OCI-LY3 (cell line): Measurements from ENCODE around the gene MAGI2.

Experiments used
- H2AFZ ChIP-seq: fragments of 200-600, 300-600 bp; shearing (Covaris generic); 2 replicates; pipeline ENCODE4 v1.6.0; 2014; ENCODE audit warnings: antibody characterized with exemption, low read depth, low read length
- H3K27ac ChIP-seq: fragments of 200-600, 300-600 bp; sonication (generic); 2 replicates; pipeline ENCODE4 v1.5.1; 2014; ENCODE audit warnings: mild to moderate bottlenecking, low read length, moderate library complexity, mixed read lengths
- H3K27me3 ChIP-seq: fragments of 200-600, 300-600 bp; sonication (generic); 2 replicates; pipeline ENCODE4 v1.6.1; 2014; ENCODE audit warnings: low read depth, low read length, mixed read lengths
- H3K36me3 ChIP-seq: fragments of 200-600, 300-600 bp; sonication (generic); replicated peaks from 2 replicates; pipeline ENCODE3; 2014; ENCODE audit warnings: low read depth, low read length, mixed read lengths
- H3K4me1 ChIP-seq: fragments of 300-600, 200-600 bp; sonication (generic); 2 replicates; pipeline ENCODE4 v1.6.1; 2014; ENCODE audit warnings: low read length, mixed read lengths
- H3K4me2 ChIP-seq: fragments of 200-600, 300-600 bp; sonication (generic); 2 replicates; pipeline ENCODE4 v1.6.1; 2014; ENCODE audit warnings: low read length, mixed read lengths
- H3K4me3 ChIP-seq: fragments of 300-600, 200-600 bp; sonication (generic); 2 replicates; pipeline ENCODE4 v1.5.1; 2014; ENCODE audit warnings: antibody characterized with exemption, mild to moderate bottlenecking, low read length, moderate library complexity
- H3K79me2 ChIP-seq: fragments of 300-600, 200-600 bp; shearing (Covaris generic); 2 replicates; pipeline ENCODE4 v1.6.1; 2014; ENCODE audit warnings: mild to moderate bottlenecking, low read length, mixed read lengths
- H3K9ac ChIP-seq: fragments of 300-600, 200-600 bp; shearing (Covaris generic); 2 replicates; pipeline ENCODE4 v1.6.0; 2014; ENCODE audit warnings: mild to moderate bottlenecking, low read length, moderate library complexity
- H3K9me3 ChIP-seq: fragments of 200-600, 300-600 bp; shearing (Covaris generic); 2 replicates; pipeline ENCODE4 v1.6.1; 2014; ENCODE audit warnings: low read length, mixed read lengths; ENCODE audit not compliant: insufficient read depth
- H4K20me1 ChIP-seq: fragments of 200-600, 300-600 bp; sonication (generic); 2 replicates; pipeline ENCODE4 v1.6.1; 2016; ENCODE audit warnings: low read length, mixed read lengths; ENCODE audit not compliant: insufficient read depth
- CTCF ChIP-seq: fragments of 200-600, 300-600 bp; sonication (generic); IDR thresholded peaks from 2 replicates; pipeline ENCODE4 v1.5.1; 2014; ENCODE audit warnings: antibody characterized with exemption, low read length, low read depth
- EZH2phosphoT487 ChIP-seq: fragments of 200-600 bp; shearing (Covaris generic); IDR thresholded peaks from 2 replicates; pipeline ENCODE4 v1.6.1; 2018; ENCODE audit warnings: antibody characterized with exemption, mixed run types, low read depth

MAGI2 gene

GRCh38 chr7:78955329-78955728, 498.1 kb downstream of the MAGI2 start:
- no peaks in the 10 kb centered on the region for H3K36me3 ChIP-seq
- H3K4me1 ChIP-seq, result no peaks in the 10 kb centered on the region
- no peaks in the 10 kb centered on the region for H4K20me1 ChIP-seq
- H3K4me2 ChIP-seq, result no peak overlapping the region
- no peak overlapping the region for H3K27ac ChIP-seq
- no peak for TF ChIP-seq CTCF
- no peak for TF ChIP-seq EZH2phosphoT487
- no peaks in the 10 kb centered on the region for H3K9me3 ChIP-seq
- no peaks in the 10 kb centered on the region for H3K79me2 ChIP-seq
- no peak overlapping the region for H2AFZ ChIP-seq
- H3K4me3 ChIP-seq, result no peak overlapping the region
- no peak overlapping the region for H3K9ac ChIP-seq
- H3K27me3 ChIP-seq, result no peaks in the 10 kb centered on the region; the same call in 1 of the 2 replicates

DNA sequence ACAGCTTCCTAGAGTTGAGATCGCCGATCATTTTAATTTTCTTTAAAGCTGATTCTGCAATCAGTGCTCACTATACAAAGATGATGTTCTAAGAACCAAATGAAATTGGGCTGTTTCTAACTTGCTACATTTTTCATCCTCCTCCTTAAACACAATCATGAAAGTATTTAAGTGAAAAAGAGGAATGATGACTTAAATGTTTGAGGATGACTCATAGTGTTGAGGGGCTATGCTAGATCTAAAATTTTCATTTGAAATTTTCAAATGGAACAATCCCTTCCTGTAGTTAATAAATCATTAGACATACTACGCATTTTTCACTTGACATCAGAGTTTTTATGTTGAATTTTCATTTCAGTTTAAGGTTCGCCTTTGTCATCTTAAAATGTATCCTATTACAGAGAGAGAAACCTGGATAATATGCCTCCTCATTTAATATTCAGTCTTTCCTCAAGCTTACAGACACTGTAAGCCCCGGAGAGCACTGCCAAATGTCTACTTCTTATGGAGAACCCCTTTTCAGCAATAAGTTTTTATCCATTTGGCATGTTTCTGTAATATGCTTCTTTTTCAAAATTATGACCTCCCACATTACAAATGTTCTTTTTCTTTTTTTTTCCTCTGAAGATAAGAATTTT, 499.6 kb downstream of the MAGI2 start:
- Histone ChIP-seq H3K4me3 (no peak overlapping the region), H3K27ac (no peak overlapping the region), H3K27me3 (no peaks in the 10 kb centered on the region; the same call in 1 of the 2 replicates), H3K4me1 (no peaks in the 10 kb centered on the region), H3K9ac (no peak overlapping the region), H3K79me2 (no peaks in the 10 kb centered on the region), H4K20me1 (no peaks in the 10 kb centered on the region), H3K9me3 (no peaks in the 10 kb centered on the region), H2AFZ (no peak overlapping the region), H3K36me3 (no peaks in the 10 kb centered on the region), H3K4me2 (no peak overlapping the region)
- TF ChIP-seq CTCF, result no peak
- TF ChIP-seq EZH2phosphoT487, result no peak

DNA sequence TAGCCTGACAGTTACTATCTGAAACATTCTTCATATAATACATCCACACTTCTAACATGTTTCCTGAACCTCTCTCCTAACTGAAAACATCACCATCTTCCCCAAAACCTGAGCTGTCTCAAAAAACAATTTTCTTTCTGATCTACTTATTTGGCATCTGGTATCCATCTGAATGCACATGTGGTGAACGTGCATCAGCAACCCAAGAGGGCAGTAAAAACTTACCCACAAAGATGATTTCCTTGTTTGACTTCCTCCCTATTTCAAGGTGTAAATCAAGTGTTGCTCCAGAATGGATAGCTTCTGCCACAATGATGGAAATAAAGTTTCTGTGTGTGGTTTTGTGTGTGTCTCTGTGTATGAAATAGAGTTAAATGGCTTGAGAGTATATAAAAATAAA, 500.4 kb downstream of the MAGI2 start:
- Histone ChIP-seq H3K36me3 (no peaks in the 10 kb centered on the region), H3K4me1 (no peaks in the 10 kb centered on the region)
- TF ChIP-seq CTCF (no peak), EZH2phosphoT487 (no peak)

GRCh38 chr7:78939669-78940068, 513.8 kb downstream of the MAGI2 start:
- Histone ChIP-seq H3K4me1 (no peaks in the 10 kb centered on the region), H3K9me3 (no peaks in the 10 kb centered on the region), H2AFZ (no peak overlapping the region), H3K27ac (no peak overlapping the region), H3K4me3 (no peak overlapping the region), H3K36me3 (no peaks in the 10 kb centered on the region), H3K79me2 (no peaks in the 10 kb centered on the region), H3K9ac (no peak overlapping the region), H4K20me1 (no peaks in the 10 kb centered on the region), H3K4me2 (no peak overlapping the region), H3K27me3 (no peaks in the 10 kb centered on the region)
- TF ChIP-seq CTCF (no peak), EZH2phosphoT487 (no peak)

More for the DNA sequence above, 500.4 kb downstream of the MAGI2 start:
- no peaks in the 10 kb centered on the region for H3K79me2 ChIP-seq
- H2AFZ ChIP-seq, result no peak overlapping the region
- H3K27ac ChIP-seq, result no peak overlapping the region
- H4K20me1 ChIP-seq, result no peaks in the 10 kb centered on the region
- H3K4me3 ChIP-seq, result no peak overlapping the region
- H3K9me3 ChIP-seq, result no peaks in the 10 kb centered on the region
- H3K9ac ChIP-seq, result no peak overlapping the region
- no peaks in the 10 kb centered on the region; the same call in 1 of the 2 replicates for H3K27me3 ChIP-seq
- no peak overlapping the region for H3K4me2 ChIP-seq
